H9 (cell line): ENCODE results near the gene NME5. TPM values are rescaled to one million over a fixed set of nuclear protein-coding genes. Genes with fewer than 3 reads are reported as not detected.

ENCODE experiments used
- DNase-seq: peaks from one replicate; pipeline ENCODE4 v3.0.0-alpha.2; 2017
- H2AFZ ChIP-seq: one replicate; pipeline ENCODE4 v1.6.1; 2013; ENCODE audit warnings: mild to moderate bottlenecking, low read length, control low read depth, moderate library complexity
- H2AK5ac ChIP-seq: 2 replicates; pipeline ENCODE4 v1.6.1; 2013; ENCODE audit warnings: low read length, control low read depth, mixed read lengths; ENCODE audit not compliant: insufficient read length
- H2BK120ac ChIP-seq: one replicate; pipeline ENCODE4 v1.6.1; 2013; ENCODE audit warnings: low read depth, mild to moderate bottlenecking, low read length, control low read depth, inconsistent platforms; ENCODE audit not compliant: poor library complexity, severe bottlenecking
- H2BK12ac ChIP-seq: 2 replicates; pipeline ENCODE4 v1.6.1; 2013; ENCODE audit warnings: low read length, control low read depth, mixed read lengths, low read depth; ENCODE audit not compliant: insufficient read length
- H2BK15ac ChIP-seq: 2 replicates; pipeline ENCODE4 v1.6.1; 2013; ENCODE audit warnings: low read depth, low read length, control low read depth
- H2BK20ac ChIP-seq: one replicate; pipeline ENCODE4 v1.6.1; 2013; ENCODE audit warnings: low read depth, mild to moderate bottlenecking, low read length, control low read depth, inconsistent platforms; ENCODE audit not compliant: poor library complexity, severe bottlenecking
- H2BK5ac ChIP-seq: 2 replicates; pipeline ENCODE4 v1.6.1; 2013; ENCODE audit warnings: low read length, control low read depth, mixed read lengths; ENCODE audit not compliant: insufficient read length
- H3K14ac ChIP-seq: 2 replicates; pipeline ENCODE4 v1.6.1; 2013; ENCODE audit warnings: low read length, control low read depth; ENCODE audit not compliant: insufficient read depth
- H3K18ac ChIP-seq: 2 replicates; pipeline ENCODE4 v1.6.1; 2013; ENCODE audit warnings: low read depth, mild to moderate bottlenecking, mixed read lengths, low read length, control low read depth; ENCODE audit not compliant: insufficient read length
- H3K23ac ChIP-seq: 2 replicates; pipeline ENCODE4 v1.6.1; 2013; ENCODE audit warnings: low read length, control low read depth, mixed read lengths, low read depth; ENCODE audit not compliant: insufficient read length
- H3K23me2 ChIP-seq: 2 replicates; pipeline ENCODE4 v1.6.1; 2013; ENCODE audit warnings: low read depth, mild to moderate bottlenecking, mixed read lengths, low read length, control low read depth; ENCODE audit not compliant: insufficient read length, poor library complexity, severe bottlenecking
- H3K27ac ChIP-seq: 2 replicates; pipeline ENCODE4 v1.5.1; 2013; ENCODE audit warnings: low read length, control low read depth, mixed read lengths, low read depth; ENCODE audit not compliant: insufficient read length
- H3K27me3 ChIP-seq: 2 replicates; pipeline ENCODE4 v1.6.1; 2013; ENCODE audit warnings: low read length, control low read depth, inconsistent platforms; ENCODE audit not compliant: insufficient read depth
- H3K4ac ChIP-seq: 2 replicates; pipeline ENCODE4 v1.6.1; 2013; ENCODE audit warnings: low read depth, mild to moderate bottlenecking, control low read depth, inconsistent platforms, low read length, moderate library complexity
- H3K4me1 ChIP-seq: 2 replicates; pipeline ENCODE4 v1.6.1; 2013; ENCODE audit warnings: low read length, control low read depth, inconsistent platforms; ENCODE audit not compliant: insufficient read depth
- H3K4me2 ChIP-seq: 2 replicates; pipeline ENCODE4 v1.6.1; 2013; ENCODE audit warnings: low read length, control low read depth, mixed read lengths; ENCODE audit not compliant: insufficient read length, insufficient read depth
- H3K56ac ChIP-seq: 2 replicates; pipeline ENCODE4 v1.6.1; 2013; ENCODE audit warnings: low read depth, mild to moderate bottlenecking, mixed read lengths, low read length, control low read depth; ENCODE audit not compliant: insufficient read length
- H3K79me1 ChIP-seq: 2 replicates; pipeline ENCODE4 v1.6.1; 2013; ENCODE audit warnings: low read depth, mild to moderate bottlenecking, moderate library complexity, low read length, control low read depth, inconsistent platforms; ENCODE audit not compliant: insufficient read depth, poor library complexity, severe bottlenecking
- H3K79me2 ChIP-seq: 2 replicates; pipeline ENCODE4 v1.6.1; 2013; ENCODE audit warnings: low read length, control low read depth, inconsistent platforms; ENCODE audit not compliant: insufficient read depth
- H3K9ac ChIP-seq: 2 replicates; pipeline ENCODE4 v1.6.1; 2013; ENCODE audit warnings: low read length, control low read depth, mixed read lengths; ENCODE audit not compliant: insufficient read length; ENCODE audit errors: extremely low read depth
- H3K9me3 ChIP-seq: one replicate; pipeline ENCODE4 v1.6.1; 2013; ENCODE audit warnings: low read depth, low read length, inconsistent platforms; ENCODE audit not compliant: control insufficient read depth
- H3T11ph ChIP-seq: one replicate; pipeline ENCODE4 v1.6.1; 2013; ENCODE audit warnings: mild to moderate bottlenecking, low read length, control low read depth, inconsistent platforms
- H4K20me1 ChIP-seq: one replicate; pipeline ENCODE4 v1.6.1; 2013; ENCODE audit not compliant: control insufficient read depth, insufficient read length, insufficient read depth
- H4K5ac ChIP-seq: 2 replicates; pipeline ENCODE4 v1.6.1; 2013; ENCODE audit warnings: low read depth, mild to moderate bottlenecking, mixed read lengths, low read length, control low read depth; ENCODE audit not compliant: insufficient read length
- H4K8ac ChIP-seq: replicated peaks from 2 replicates; pipeline ENCODE4 v1.6.1; 2013; ENCODE audit warnings: low read length, control low read depth, mixed read lengths, low read depth; ENCODE audit not compliant: insufficient read length
- H4K91ac ChIP-seq: 2 replicates; pipeline ENCODE4 v1.6.1; 2013; ENCODE audit warnings: low read depth, mild to moderate bottlenecking, moderate library complexity, mixed read lengths, low read length, control low read depth; ENCODE audit not compliant: insufficient read length
- H3K27ac Mint-ChIP-seq, 3 experiments: 2 replicates in 2 of 3; 3 replicates in 1 of 3; pipeline ENCODE4 v1.8.0; 2020 to 2021; ENCODE audit warnings: mixed read lengths in 3 of 3, mild to moderate bottlenecking in 1 of 3, moderate library complexity in 1 of 3
- H3K27me3 Mint-ChIP-seq: 2 replicates; pipeline ENCODE4 v1.8.0; 2021; ENCODE audit warnings: low read depth, mild to moderate bottlenecking, moderate library complexity, mixed read lengths
- H3K36me3 Mint-ChIP-seq, 3 experiments: 2 replicates in 2 of 3; 3 replicates in 1 of 3; pipeline ENCODE4 v1.8.0; 2020 to 2021; ENCODE audit warnings: low read depth in 3 of 3, mixed read lengths in 3 of 3; ENCODE audit not compliant: insufficient read depth in 1 of 3
- H3K4me1 Mint-ChIP-seq, 2 experiments: 2 replicates each; pipeline ENCODE4 v1.8.0; 2020; ENCODE audit warnings: mixed read lengths in 2 of 2
- H3K4me3 Mint-ChIP-seq, 2 experiments: 2 replicates in 1 of 2; 3 replicates in 1 of 2; pipeline ENCODE4 v1.8.0; 2020 to 2021; ENCODE audit warnings: mild to moderate bottlenecking in 2 of 2, mixed read lengths in 2 of 2, moderate library complexity in 1 of 2
- H3K9me3 Mint-ChIP-seq, 2 experiments: 2 replicates in 1 of 2; 3 replicates in 1 of 2; pipeline ENCODE4 v1.8.0; 2020; ENCODE audit warnings: mild to moderate bottlenecking in 2 of 2, mixed read lengths in 2 of 2, moderate library complexity in 1 of 2
- CTCF ChIP-seq: fragments of 200-600 bp; sonication (generic); conservative IDR thresholded peaks from 3 replicates; pipeline ENCODE4 v1.8.0; 2021; ENCODE audit warnings: antibody characterized with exemption, mild to moderate bottlenecking
- WGBS: extraction: QIAGEN DNeasy Blood & Tissue Kit; methylation state at CpG from one replicate; pipeline ENCODE4 v1.1.7; 2013; ENCODE audit warnings: missing lambda C conversion rate, low lambda C conversion rate, mixed read lengths; ENCODE audit not compliant: insufficient read length; ENCODE audit errors: extremely low coverage; 5-methylcytosine and 5-hydroxymethylcytosine counted together
- total RNA-seq: library from RNA; stranded (reverse); gene quantifications from 2 replicates; pipeline ENCODE4 v1.2.1, GENCODE V29; 2021

Gene NME5
- total RNA-seq, 1 experiment from 2014 or later, result 0.96 TPM

GRCh38 chr5:138129347-138129746, 9.9 kb downstream of the NME5 start:
- H3T11ph ChIP-seq, result no peak overlapping the region
- no peak overlapping the region for H2AFZ ChIP-seq
- no peak overlapping the region for H2BK5ac ChIP-seq
- Mint-ChIP-seq H3K27me3 (peaks cover 8% of the 10 kb centered on the region; the same call in 1 of the 2 replicates), H3K36me3 (no peaks in the 10 kb centered on the region), H3K9me3 (no peaks in the 10 kb centered on the region; a peak in 1 of 5 replicates), H3K27ac (no peak overlapping the region), H3K4me1 (peaks cover 2% of the 10 kb centered on the region in 2 experiments; a peak in 3 of 4 replicates), H3K4me3 (no peak overlapping the region)
- H3K79me2 ChIP-seq, result no peaks in the 10 kb centered on the region
- H4K91ac ChIP-seq, result no peak overlapping the region
- no peak for TF ChIP-seq CTCF
- no peak overlapping the region for H2BK15ac ChIP-seq
- no peaks in the 10 kb centered on the region for H3K9me3 ChIP-seq
- no peaks in the 10 kb centered on the region for H4K20me1 ChIP-seq
- H3K23me2 ChIP-seq, result no peaks in the 10 kb centered on the region
- H3K79me1 ChIP-seq, result no peaks in the 10 kb centered on the region
- no peak overlapping the region for H2AK5ac ChIP-seq
- H3K9ac ChIP-seq, result no peak overlapping the region
- H2BK120ac ChIP-seq, result no peak overlapping the region
- no peak overlapping the region for H2BK20ac ChIP-seq
- no peak overlapping the region for H2BK12ac ChIP-seq
- H3K27me3 ChIP-seq, result no peaks in the 10 kb centered on the region
- H3K4me2 ChIP-seq, result no peak overlapping the region
- H3K4ac ChIP-seq, result no peak overlapping the region
- no peak overlapping the region for H3K18ac ChIP-seq
- no peak for DNase-seq
- no peak overlapping the region for H3K14ac ChIP-seq
- H3K4me1 ChIP-seq, result no peaks in the 10 kb centered on the region
- H3K23ac ChIP-seq, result no peak overlapping the region
- no peak overlapping the region for H4K5ac ChIP-seq
- no peak overlapping the region for H3K27ac ChIP-seq
- H4K8ac ChIP-seq, result no peak overlapping the region
- no CpG with 5 or more reads among the region's 6 CpGs for WGBS
- no peak overlapping the region for H3K56ac ChIP-seq
